A549 (cell line): ENCODE measurements around the gene TLR9. TPM values are rescaled to one million over a fixed set of nuclear protein-coding genes. Genes with fewer than 3 reads are reported as not detected.
A peak's percentile ranks its signal among the peaks of the same experiment; 100 is the strongest.

Experiments used
- ATAC-seq, 2 experiments: fragments of 200-7000 bp in 1 of 2; fragments of >200 bp in 1 of 2; cut with Nextera tagmentation in 1 of 2; cut with Tn5 transposase in 1 of 2; 3 replicates each; pipeline versions ENCODE4 v1.8.0 to v1.9.1; 2018 to 2020; ENCODE audit warnings: mild to moderate bottlenecking in 1 of 2, moderate library complexity in 1 of 2
- CTCF ChIA-PET: fragments of 300-600 bp; sonication (Branson Sonifier 250); formaldehyde crosslinking; extraction: SDS; loops from one replicate; lab custom pipeline; 2021; ENCODE audit warnings: antibody characterized with exemption, inconsistent platforms; lab: Yijun Ruan, JAX
- POLR2A ChIA-PET: fragments of 350-600 bp; formaldehyde crosslinking; extraction: SDS; loops from one replicate; lab custom pipeline; 2021; ENCODE audit warnings: antibody characterized with exemption, inconsistent platforms; lab: Yijun Ruan, JAX
- DNase-seq, 2 experiments: peaks; one replicate each; pipeline versions ENCODE4 v3.0.0 to v3.0.0-alpha.2; 2011 to 2016; ENCODE audit warnings: low read depth in 1 of 2, low spot score in 1 of 2
- FAIRE-seq: peaks from 2 replicates; lab custom pipeline; 2011; peaks lifted over from hg19 to GRCh38; lab: Jason Lieb, UNC
- H3K27ac ChIP-seq, 2 experiments: fragments of >200 bp; sonication (Bioruptor Twin); formaldehyde crosslinking; 3 replicates each; pipeline ENCODE4 v1.5.1; 2016 to 2017
- H3K4me1 ChIP-seq: fragments of >200 bp; sonication (Bioruptor Twin); formaldehyde crosslinking; 3 replicates; pipeline ENCODE4 v1.6.1; 2016
- H3K4me2 ChIP-seq: fragments of >200 bp; sonication (Bioruptor Twin); formaldehyde crosslinking; 3 replicates; pipeline ENCODE4 v1.6.1; 2016
- H3K4me3 ChIP-seq: fragments of >200 bp; sonication (Bioruptor Twin); formaldehyde crosslinking; 3 replicates; pipeline ENCODE4 v1.5.1; 2016
- H3K9me3 ChIP-seq: fragments of >200 bp; sonication (Bioruptor Twin); formaldehyde crosslinking; 3 replicates; pipeline ENCODE4 v1.6.1; 2016
- BCL3 ChIP-seq: fragments of >200 bp; sonication (Bioruptor Twin); formaldehyde crosslinking; IDR thresholded peaks from 3 replicates; pipeline ENCODE4 v1.6.1; 2016
- BHLHE40 ChIP-seq: IDR thresholded peaks from 2 replicates; pipeline ENCODE4 v1.6.1; 2012; ENCODE audit warnings: low read depth, low read length, inconsistent platforms
- CBX2 ChIP-seq: fragments of 200-600 bp; sonication (generic); IDR thresholded peaks from 2 replicates; pipeline ENCODE4 v1.6.1; 2016; ENCODE audit warnings: low read depth, mild to moderate bottlenecking, borderline replicate concordance
- CBX8 ChIP-seq: fragments of 200-600 bp; sonication (generic); IDR thresholded peaks from 2 replicates; pipeline ENCODE4 v1.6.1; 2016
- EHF ChIP-seq: fragments of 250-450 bp; sonication (Bioruptor Pico); IDR thresholded peaks from 2 replicates; pipeline ENCODE4 v1.5.0; 2020; ENCODE audit warnings: mild to moderate bottlenecking
- EP300 ChIP-seq, 2 experiments: fragments of >200 bp; sonication (Bioruptor Twin); formaldehyde crosslinking; IDR thresholded peaks; 2 replicates in 1 of 2; 3 replicates in 1 of 2; pipeline ENCODE4 v1.6.1; 2016 to 2017
- ESRRA ChIP-seq: fragments of 150-350 bp; IDR thresholded peaks from 2 replicates; pipeline ENCODE4 v1.6.1; 2014; ENCODE audit warnings: mild to moderate bottlenecking, low read length, borderline replicate concordance
- FOSB ChIP-seq: fragments of 250-450 bp; sonication (Bioruptor Pico); IDR thresholded peaks from 2 replicates; pipeline ENCODE4 v1.5.0; 2020; ENCODE audit warnings: mild to moderate bottlenecking, moderate library complexity
- FOSL2 ChIP-seq, 2 experiments: fragments of 450-650 bp in 1 of 2; fragments of >200 bp in 1 of 2; sonication (Bioruptor Twin) in 1 of 2; formaldehyde crosslinking; IDR thresholded peaks; 2 replicates each; pipeline versions ENCODE4 v1.5.0 to v1.6.1; 2016 to 2020; ENCODE audit warnings: mild to moderate bottlenecking in 1 of 2, moderate library complexity in 1 of 2
- KDM1A ChIP-seq: fragments of 200-600 bp; sonication (generic); IDR thresholded peaks from 2 replicates; pipeline ENCODE4 v1.6.1; 2016; ENCODE audit warnings: low read depth, mild to moderate bottlenecking
- KDM5A ChIP-seq: fragments of 200-600 bp; sonication (generic); IDR thresholded peaks from 2 replicates; pipeline ENCODE4 v1.6.1; 2016; ENCODE audit warnings: antibody characterized with exemption, mild to moderate bottlenecking
- MAZ ChIP-seq: fragments of 150-350 bp; IDR thresholded peaks from 2 replicates; pipeline ENCODE4 v1.6.1; 2014; ENCODE audit warnings: antibody characterized with exemption, low read depth, low read length, borderline replicate concordance
- NFE2L2 ChIP-seq: fragments of 150-350 bp; conservative IDR thresholded peaks from 2 replicates; pipeline ENCODE4 v1.6.1; 2014; ENCODE audit warnings: low read length
- PHF8 ChIP-seq: fragments of 200-600 bp; sonication (generic); IDR thresholded peaks from 2 replicates; pipeline ENCODE4 v1.6.1; 2016; ENCODE audit warnings: low read depth, mild to moderate bottlenecking, antibody characterized with exemption, moderate library complexity, borderline replicate concordance
- POLR2AphosphoS2 ChIP-seq: conservative IDR thresholded peaks from 2 replicates; pipeline ENCODE4 v1.6.1; 2012; ENCODE audit warnings: low read length, improper control_type of control experiment, inconsistent platforms
- RFX5 ChIP-seq: fragments of 450-650 bp; IDR thresholded peaks from 2 replicates; pipeline ENCODE4 v1.7.1; 2014; ENCODE audit warnings: antibody characterized with exemption, mild to moderate bottlenecking, moderate library complexity
- RNF2 ChIP-seq: fragments of 200-600 bp; sonication (generic); IDR thresholded peaks from 2 replicates; pipeline ENCODE4 v1.6.1; 2016; ENCODE audit warnings: low read depth, mild to moderate bottlenecking, antibody characterized with exemption, moderate library complexity, borderline replicate concordance
- ZC3H11A ChIP-seq: fragments of 450-650 bp; IDR thresholded peaks from 2 replicates; pipeline ENCODE4 v1.6.1; 2014; ENCODE audit warnings: antibody characterized with exemption, mild to moderate bottlenecking
- WGBS: methylation state at CpG from one replicate; pipeline ENCODE4 v1.1.6; 2017; ENCODE audit errors: missing lambda C conversion rate; 5-methylcytosine and 5-hydroxymethylcytosine counted together
- polyA plus RNA-seq, 4 experiments: library from polyadenylated mRNA; depleted of rRNA in 3 of 4; stranded (reverse); fragments of >200 nt; fragmentation: RNase III in 1 of 4; extraction: RNeasy Plus Mini Kit Qiagen cat#74134 plus additional on column Dnase treatment in 1 of 4; gene quantifications; 2 replicates in 3 of 4; 3 replicates in 1 of 4; pipeline ENCODE4 v1.2.3, GENCODE V29; 2011 to 2017
- TF ChIP-seq, protein P1 (sequence below): fragments of 150-350 bp; IDR thresholded peaks from 2 replicates; pipeline ENCODE4 v1.6.1; 2014; ENCODE audit warnings: low read depth, mild to moderate bottlenecking, low read length
- TF ChIP-seq, protein P2 (sequence below): IDR thresholded peaks from 2 replicates; pipeline ENCODE4 v1.6.1; 2012
- TF ChIP-seq, protein P3 (sequence below): fragments of 250-450 bp; sonication (Bioruptor Pico); IDR thresholded peaks from 2 replicates; pipeline ENCODE4 v1.5.0; 2021; ENCODE audit warnings: mild to moderate bottlenecking, moderate library complexity, borderline replicate concordance
- TF ChIP-seq, protein P4 (sequence below): fragments of 250-450 bp; sonication (Bioruptor Pico); IDR thresholded peaks from 2 replicates; pipeline ENCODE4 v1.5.0; 2020; ENCODE audit warnings: low read depth, mild to moderate bottlenecking, moderate library complexity

The TLR9 gene
- polyA plus RNA-seq, 2 of the 4 experiments (the other 2 are of a cell fraction), result 0.04 TPM; not detected in 1

DNA sequence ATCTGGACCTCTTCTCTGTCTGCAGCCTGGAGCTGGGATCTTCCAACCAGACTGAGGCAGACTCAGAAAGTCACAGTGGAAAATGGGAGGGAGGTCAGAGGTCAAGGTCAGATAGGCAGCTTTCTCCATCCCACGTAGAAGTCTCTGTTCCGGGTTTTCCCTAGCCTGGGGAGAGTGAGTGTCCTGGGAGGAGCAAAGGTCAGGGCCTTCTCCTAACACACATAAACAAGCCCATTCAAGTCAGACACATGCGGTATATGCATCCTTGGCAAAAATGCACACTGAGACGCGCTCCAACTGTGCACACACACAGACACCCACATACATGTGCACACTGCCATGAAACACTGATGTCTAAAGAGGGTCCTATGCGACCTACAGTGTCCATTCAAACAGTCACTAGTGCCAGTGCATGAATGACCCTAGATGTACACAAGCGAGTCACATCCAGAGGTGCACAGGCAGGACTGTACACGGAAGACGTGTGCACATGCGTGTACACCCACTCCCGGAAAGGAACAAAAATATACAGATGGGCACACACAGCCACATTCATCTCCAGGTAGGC is 12.8 kb upstream of the TLR9 start:
- peak overlapping the region; percentile 98 for H3K27ac ChIP-seq
- DNase-seq, result peak; percentile 20 to 29
- H3K4me2 ChIP-seq, result peak overlapping the region; percentile 79
- peaks cover 32% of the 10 kb centered on the region for H3K4me1 ChIP-seq
- WGBS, result 0% methylated on average over 8 of the region's 11 CpGs
- POLR2A ChIA-PET, result interaction anchor here (0.9 to 2.4 kb wide), 5 partner anchors 10 to 84 kb away, joined by 3 to 28 read pairs (median 3); partner anchors contain the start of genes POC1A and WDR82
- H3K9me3 ChIP-seq, result no peaks in the 10 kb centered on the region
- CTCF ChIA-PET, result interaction anchor here (0.5 to 11.4 kb wide), 9 partner anchors 11 to 208 kb away, joined by 3 to 198 read pairs (median 5); partner anchors contain the start of genes TLR9 and WDR82
- H3K4me3 ChIP-seq, result peak overlapping the region; percentile 96
- no peak for TF ChIP-seq FOSB (CRISPR knock-in tag)
- TF ChIP-seq CBX8, result no peak
- no peak for TF ChIP-seq MAZ
- TF ChIP-seq ESRRA, result peak; percentile 82; the same call in 1 of the 2 replicates
- no peak for TF ChIP-seq KDM5A
- TF ChIP-seq KDM1A, result peak; percentile 97
- no peak for TF ChIP-seq EP300 (IDR thresholded peaks at IDR 0.05)
- no peak for TF ChIP-seq NFE2L2
- no peak for TF ChIP-seq EHF (CRISPR knock-in tag)
- TF ChIP-seq, protein P1, sequence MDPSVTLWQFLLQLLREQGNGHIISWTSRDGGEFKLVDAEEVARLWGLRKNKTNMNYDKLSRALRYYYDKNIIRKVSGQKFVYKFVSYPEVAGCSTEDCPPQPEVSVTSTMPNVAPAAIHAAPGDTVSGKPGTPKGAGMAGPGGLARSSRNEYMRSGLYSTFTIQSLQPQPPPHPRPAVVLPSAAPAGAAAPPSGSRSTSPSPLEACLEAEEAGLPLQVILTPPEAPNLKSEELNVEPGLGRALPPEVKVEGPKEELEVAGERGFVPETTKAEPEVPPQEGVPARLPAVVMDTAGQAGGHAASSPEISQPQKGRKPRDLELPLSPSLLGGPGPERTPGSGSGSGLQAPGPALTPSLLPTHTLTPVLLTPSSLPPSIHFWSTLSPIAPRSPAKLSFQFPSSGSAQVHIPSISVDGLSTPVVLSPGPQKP, result no peak
- no peak for TF ChIP-seq RFX5
- no peak for TF ChIP-seq BCL3
- TF ChIP-seq, protein P2, sequence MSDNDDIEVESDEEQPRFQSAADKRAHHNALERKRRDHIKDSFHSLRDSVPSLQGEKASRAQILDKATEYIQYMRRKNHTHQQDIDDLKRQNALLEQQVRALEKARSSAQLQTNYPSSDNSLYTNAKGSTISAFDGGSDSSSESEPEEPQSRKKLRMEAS, result 0 out of 2 replicates have a peak, but pooled peaks have one; percentile 4
- no peak for TF ChIP-seq RNF2
- no peak for TF ChIP-seq POLR2AphosphoS2
- TF ChIP-seq ZC3H11A, result no peak
- no peak for TF ChIP-seq BHLHE40
- ATAC-seq, result peak; percentile 26 to 27
- no peak for FAIRE-seq

DNA sequence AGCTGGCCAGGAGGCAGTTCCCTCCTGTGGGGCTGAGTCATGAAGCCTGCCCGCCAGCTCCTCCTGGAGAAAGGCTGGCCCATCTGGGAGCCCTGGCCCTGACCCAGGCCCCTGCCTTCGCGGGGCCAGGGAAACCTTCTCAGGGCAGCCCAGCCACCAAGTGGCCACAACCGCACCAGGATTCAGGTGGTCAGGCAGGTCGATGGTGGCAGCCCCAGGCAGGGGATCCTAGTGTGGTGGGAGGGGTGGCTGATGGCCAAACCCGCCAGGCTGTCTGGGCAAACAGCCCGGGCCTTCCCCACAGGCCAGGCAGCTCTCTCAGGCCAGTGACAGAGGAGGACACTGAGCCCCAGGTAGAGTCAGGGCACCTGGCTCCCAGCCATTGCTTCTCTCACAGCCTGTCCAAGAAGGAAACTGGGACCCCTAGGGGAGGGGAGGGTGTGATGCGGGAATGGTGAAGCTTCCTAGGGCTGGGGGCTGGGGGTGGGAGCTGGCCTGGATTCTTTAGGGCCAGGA is 12.3 kb upstream of the TLR9 start:
- FAIRE-seq, result no peak
- peak; percentile 70 to 92 for DNase-seq
- ChIA-PET POLR2A (interaction anchor here (0.7 to 2.4 kb wide), 5 partner anchors 11 to 242 kb away, joined by 3 to 28 read pairs (median 3); partner anchors contain the start of genes GLYCTK, RPL29 and WDR82), CTCF (interaction anchor here (0.5 to 11.4 kb wide), 7 partner anchors 11 to 209 kb away, joined by 3 to 198 read pairs (median 5); partner anchors contain the start of genes TLR9 and WDR82)
- peak overlapping the region; percentile 98 for H3K27ac ChIP-seq
- H3K9me3 ChIP-seq, result no peaks in the 10 kb centered on the region
- peak overlapping the region; percentile 96 for H3K4me3 ChIP-seq
- peak; percentile 78 to 85 for ATAC-seq
- H3K4me1 ChIP-seq, result peaks cover 32% of the 10 kb centered on the region
- H3K4me2 ChIP-seq, result peak overlapping the region; percentile 79
- 0% methylated on average over 1 of the region's 8 CpGs for WGBS
- no peak for TF ChIP-seq CBX8
- TF ChIP-seq, protein P3, sequence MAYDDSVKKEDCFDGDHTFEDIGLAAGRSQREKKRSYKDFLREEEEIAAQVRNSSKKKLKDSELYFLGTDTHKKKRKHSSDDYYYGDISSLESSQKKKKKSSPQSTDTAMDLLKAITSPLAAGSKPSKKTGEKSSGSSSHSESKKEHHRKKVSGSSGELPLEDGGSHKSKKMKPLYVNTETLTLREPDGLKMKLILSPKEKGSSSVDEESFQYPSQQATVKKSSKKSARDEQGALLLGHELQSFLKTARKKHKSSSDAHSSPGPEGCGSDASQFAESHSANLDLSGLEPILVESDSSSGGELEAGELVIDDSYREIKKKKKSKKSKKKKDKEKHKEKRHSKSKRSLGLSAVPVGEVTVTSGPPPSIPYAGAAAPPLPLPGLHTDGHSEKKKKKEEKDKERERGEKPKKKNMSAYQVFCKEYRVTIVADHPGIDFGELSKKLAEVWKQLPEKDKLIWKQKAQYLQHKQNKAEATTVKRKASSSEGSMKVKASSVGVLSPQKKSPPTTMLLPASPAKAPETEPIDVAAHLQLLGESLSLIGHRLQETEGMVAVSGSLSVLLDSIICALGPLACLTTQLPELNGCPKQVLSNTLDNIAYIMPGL (CRISPR knock-in tag), result no peak
- TF ChIP-seq CBX2, result no peak
- no peak for TF ChIP-seq PHF8
- TF ChIP-seq, protein P4, sequence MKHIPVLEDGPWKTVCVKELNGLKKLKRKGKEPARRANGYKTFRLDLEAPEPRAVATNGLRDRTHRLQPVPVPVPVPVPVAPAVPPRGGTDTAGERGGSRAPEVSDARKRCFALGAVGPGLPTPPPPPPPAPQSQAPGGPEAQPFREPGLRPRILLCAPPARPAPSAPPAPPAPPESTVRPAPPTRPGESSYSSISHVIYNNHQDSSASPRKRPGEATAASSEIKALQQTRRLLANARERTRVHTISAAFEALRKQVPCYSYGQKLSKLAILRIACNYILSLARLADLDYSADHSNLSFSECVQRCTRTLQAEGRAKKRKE, result no peak
- TF ChIP-seq FOSL2 (IDR thresholded peaks at IDR 0.05), result no peak
- TF ChIP-seq FOSL2 (CRISPR knock-in tag; IDR thresholded peaks at IDR 0.05), result peak; percentile 72
- no peak for TF ChIP-seq MAZ
